22Rv1 (cell line): ENCODE results near the gene PMIS2.

ENCODE experiments used
- CTCF ChIP-seq: fragments of 450-650 bp; IDR thresholded peaks from 2 replicates; pipeline ENCODE4 v1.5.1; 2017; ENCODE audit warnings: mild to moderate bottlenecking
- ZFX ChIP-seq: fragments of 450-650 bp; IDR thresholded peaks from 2 replicates; pipeline ENCODE4 v1.6.1; 2017; ENCODE audit warnings: antibody characterized with exemption, borderline replicate concordance

GRCh38 chr19:35633727-35634440 lies 47.9 kb downstream of the PMIS2 start:
- TF ChIP-seq CTCF (no peak), ZFX (no peak)
